ENCODE data around the gene PATE1.
"Not testable (repeated sequence)": the region's sequence is repeated elsewhere in the genome, so short reads cannot be mapped to it uniquely, and the experiment has no call there.

The PATE1 gene

GRCh38 chr11:125745979-125746378, at the start of gene PATE1:
TSS of gene PATE1 (plus strand) at chr11:125746279. CDS start at chr11:125746305, 26 bp downstream.
- DNase-seq (ENCODE audit: low spot score in 2 of 2), result no peak
- in situ Hi-C loops (cut with MboI; ENCODE audit: low sequenced_read_pairs), result no loop called here
- Histone ChIP-seq H3K4me1 (no peaks in the 10 kb centered on the region), H3K27me3 (ENCODE audit: low read depth) (peaks cover 22% of the 10 kb centered on the region), H3K36me3 (replicated peaks) (no peaks in the 10 kb centered on the region), H3K9me3 (no peaks in the 10 kb centered on the region), H3K4me3 (no peak within 1 kb of the TSS)

GRCh38 chr11:125701018-125701610, 45.0 kb upstream of the PATE1 start:
- Histone ChIP-seq H3K9me3 (no peaks in the 10 kb centered on the region), H3K36me3 (replicated peaks) (no peaks in the 10 kb centered on the region), H3K27me3 (ENCODE audit: low read depth) (no peaks in the 10 kb centered on the region), H3K4me1 (no peaks in the 10 kb centered on the region), H3K4me3 (no peak overlapping the region)
- in situ Hi-C loops (cut with MboI; ENCODE audit: low sequenced_read_pairs), result no loop called here
- no peak for DNase-seq (ENCODE audit: low spot score in 2 of 2)

- Histone ChIP-seq H3K36me3 (replicated peaks) (no peaks in the 10 kb centered on the region), H3K4me3 (no peak overlapping the region), H3K4me1 (no peaks in the 10 kb centered on the region), H3K9me3 (no peaks in the 10 kb centered on the region), H3K27me3 (ENCODE audit: low read depth) (no peaks in the 10 kb centered on the region)
- DNase-seq (ENCODE audit: low spot score in 2 of 2), result no peak
- in situ Hi-C loops (cut with MboI; ENCODE audit: low sequenced_read_pairs), result no loop called here
Measured at GRCh38 chr11:125701858-125702621, 44.0 kb upstream of the PATE1 start.

GRCh38 chr11:125704686-125705085, 41.4 kb upstream of the PATE1 start:
- H3K4me1 ChIP-seq; H3K9me3 ChIP-seq; DNase-seq (ENCODE audit: low spot score in 2 of 2); in situ Hi-C loops (cut with MboI; ENCODE audit: low sequenced_read_pairs); H3K36me3 ChIP-seq (replicated peaks); H3K27me3 ChIP-seq (ENCODE audit: low read depth); H3K4me3 ChIP-seq: not testable (repeated sequence)

- DNase-seq (ENCODE audit: low spot score in 2 of 2), result no peak
- Histone ChIP-seq H3K27me3 (ENCODE audit: low read depth) (peaks cover 16% of the 10 kb centered on the region), H3K9me3 (no peaks in the 10 kb centered on the region), H3K4me1 (no peaks in the 10 kb centered on the region), H3K36me3 (replicated peaks) (no peaks in the 10 kb centered on the region), H3K4me3 (no peak overlapping the region)
- in situ Hi-C loops (cut with MboI; ENCODE audit: low sequenced_read_pairs), result no loop called here
Measured at GRCh38 chr11:125720781-125721180, 25.3 kb upstream of the PATE1 start.

GRCh38 chr11:125724125-125724524, 22.0 kb upstream of the PATE1 start:
- DNase-seq (ENCODE audit: low spot score in 2 of 2), result no peak
- peaks cover 16% of the 10 kb centered on the region for H3K27me3 ChIP-seq (ENCODE audit: low read depth)
- no peaks in the 10 kb centered on the region for H3K36me3 ChIP-seq (replicated peaks)
- in situ Hi-C loops (cut with MboI; ENCODE audit: low sequenced_read_pairs), result no loop called here
- no peaks in the 10 kb centered on the region for H3K4me1 ChIP-seq
- H3K4me3 ChIP-seq, result no peak overlapping the region
- no peaks in the 10 kb centered on the region for H3K9me3 ChIP-seq

GRCh38 chr11:125728969-125729368, 17.1 kb upstream of the PATE1 start:
- Histone ChIP-seq H3K27me3 (ENCODE audit: low read depth) (peaks cover 12% of the 10 kb centered on the region), H3K4me3 (no peak overlapping the region), H3K9me3 (no peaks in the 10 kb centered on the region), H3K4me1 (no peaks in the 10 kb centered on the region), H3K36me3 (replicated peaks) (no peaks in the 10 kb centered on the region)
- in situ Hi-C loops (cut with MboI; ENCODE audit: low sequenced_read_pairs), result no loop called here
- no peak for DNase-seq (ENCODE audit: low spot score in 2 of 2)

GRCh38 chr11:125740617-125741016, 5.5 kb upstream of the PATE1 start:
- Histone ChIP-seq H3K4me3 (no peak overlapping the region), H3K36me3 (replicated peaks) (no peaks in the 10 kb centered on the region), H3K27me3 (ENCODE audit: low read depth) (peaks cover 15% of the 10 kb centered on the region), H3K4me1 (no peaks in the 10 kb centered on the region), H3K9me3 (no peaks in the 10 kb centered on the region)
- in situ Hi-C loops (cut with MboI; ENCODE audit: low sequenced_read_pairs), result no loop called here
- DNase-seq (ENCODE audit: low spot score in 2 of 2), result no peak

GRCh38 chr11:125743681-125744080, 2.4 kb upstream of the PATE1 start:
- Histone ChIP-seq H3K9me3 (no peaks in the 10 kb centered on the region), H3K36me3 (replicated peaks) (no peaks in the 10 kb centered on the region), H3K27me3 (ENCODE audit: low read depth) (peaks cover 16% of the 10 kb centered on the region), H3K4me1 (no peaks in the 10 kb centered on the region), H3K4me3 (no peak overlapping the region)
- DNase-seq (ENCODE audit: low spot score in 2 of 2), result no peak
- in situ Hi-C loops (cut with MboI; ENCODE audit: low sequenced_read_pairs), result no loop called here

GRCh38 chr11:125750629-125751028, 4.5 kb downstream of the PATE1 start:
- no peak for DNase-seq (ENCODE audit: low spot score in 2 of 2)
- H3K36me3 ChIP-seq (replicated peaks), result no peaks in the 10 kb centered on the region
- in situ Hi-C loops (cut with MboI; ENCODE audit: low sequenced_read_pairs), result no loop called here
- peaks cover 10% of the 10 kb centered on the region for H3K27me3 ChIP-seq (ENCODE audit: low read depth)
- no peak overlapping the region for H3K4me3 ChIP-seq
- no peaks in the 10 kb centered on the region for H3K9me3 ChIP-seq
- no peaks in the 10 kb centered on the region for H3K4me1 ChIP-seq

- Histone ChIP-seq H3K4me1 (no peaks in the 10 kb centered on the region), H3K4me3 (no peak overlapping the region), H3K27me3 (ENCODE audit: low read depth) (no peaks in the 10 kb centered on the region; the same call in none of the 2 replicates), H3K9me3 (no peaks in the 10 kb centered on the region), H3K36me3 (replicated peaks) (no peaks in the 10 kb centered on the region)
- in situ Hi-C loops (cut with MboI; ENCODE audit: low sequenced_read_pairs), result no loop called here
- no peak for DNase-seq (ENCODE audit: low spot score in 2 of 2)
Measured at GRCh38 chr11:125756050-125756449, 10.0 kb downstream of the PATE1 start.

- in situ Hi-C loops (cut with MboI; ENCODE audit: low sequenced_read_pairs), result no loop called here
- H3K27me3 ChIP-seq (ENCODE audit: low read depth), result peaks cover 15% of the 10 kb centered on the region; the same call in 1 of the 2 replicates
- DNase-seq (ENCODE audit: low spot score in 2 of 2), result no peak
- H3K9me3 ChIP-seq, result no peaks in the 10 kb centered on the region
- no peak overlapping the region for H3K4me3 ChIP-seq
- no peaks in the 10 kb centered on the region for H3K36me3 ChIP-seq (replicated peaks)
- no peaks in the 10 kb centered on the region for H3K4me1 ChIP-seq
Measured at GRCh38 chr11:125762445-125762844, 16.4 kb downstream of the PATE1 start.

- Histone ChIP-seq H3K9me3 (no peaks in the 10 kb centered on the region), H3K36me3 (replicated peaks) (no peaks in the 10 kb centered on the region), H3K4me1 (no peaks in the 10 kb centered on the region), H3K4me3 (no peak overlapping the region), H3K27me3 (ENCODE audit: low read depth) (peaks cover 25% of the 10 kb centered on the region)
- DNase-seq (ENCODE audit: low spot score in 2 of 2), result no peak
- in situ Hi-C loops (cut with MboI; ENCODE audit: low sequenced_read_pairs), result no loop called here
Measured at GRCh38 chr11:125763483-125763882, 17.4 kb downstream of the PATE1 start.

GRCh38 chr11:125766251-125766650, 20.2 kb downstream of the PATE1 start:
- H3K4me3 ChIP-seq, result no peak overlapping the region
- in situ Hi-C loops (cut with MboI; ENCODE audit: low sequenced_read_pairs), result no loop called here
- H3K27me3 ChIP-seq (ENCODE audit: low read depth), result peaks cover 36% of the 10 kb centered on the region
- DNase-seq (ENCODE audit: low spot score in 2 of 2), result no peak
- no peaks in the 10 kb centered on the region for H3K9me3 ChIP-seq
- H3K36me3 ChIP-seq (replicated peaks), result no peaks in the 10 kb centered on the region
- no peaks in the 10 kb centered on the region for H3K4me1 ChIP-seq
